Keratinocyte (primary cell): ENCODE data around the gene STYXL1.

Experiments
- CTCF ChIP-seq, 3 experiments: IDR thresholded peaks in 1 of 3; conservative IDR thresholded peaks in 1 of 3; optimal IDR thresholded peaks in 1 of 3; 2 replicates in 2 of 3; 3 replicates in 1 of 3; pipeline versions ENCODE3 to v1.5.1; 2011; ENCODE audit warnings: low read length in 3 of 3, mild to moderate bottlenecking in 3 of 3, moderate library complexity in 2 of 3, control low read depth in 1 of 3, inconsistent platforms in 1 of 3; ENCODE audit not compliant: insufficient read depth in 2 of 3; ENCODE audit errors: extremely low read depth in 1 of 3
- EZH2 ChIP-seq: IDR thresholded peaks from one replicate; pipeline ENCODE4 v1.6.1; 2012; ENCODE audit warnings: inconsistent platforms, mild to moderate bottlenecking, low read length, moderate library complexity

DNA sequence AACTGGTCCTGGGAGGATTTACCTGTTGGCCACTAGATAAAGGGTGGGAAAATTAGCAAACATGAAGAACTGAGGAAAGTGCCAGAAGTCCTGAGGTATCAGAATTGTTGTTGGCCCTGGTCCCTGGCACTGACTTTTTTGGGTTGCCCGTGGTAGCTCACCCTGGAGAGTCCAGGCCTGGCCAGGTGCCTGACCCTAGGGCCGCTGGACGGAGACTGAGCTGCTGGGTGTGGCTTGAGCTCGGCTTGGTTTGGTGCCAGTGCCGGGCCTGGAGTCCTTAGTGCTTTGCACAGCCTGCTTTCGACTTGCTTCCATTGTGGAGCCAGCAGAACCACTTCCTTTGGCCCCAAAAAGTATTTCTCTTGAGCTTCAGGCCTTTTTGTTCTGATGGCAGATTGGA lies 13.0 kb upstream of the STYXL1 start:
- TF ChIP-seq EZH2 (no peak), CTCF (optimal IDR thresholded peaks at IDR 0.05 in 1 of 3, IDR thresholded peaks at IDR 0.05 in 1 of 3, conservative IDR thresholded peaks at IDR 0.05 in 1 of 3; ENCODE audit: extremely low read depth in 1 of 3, insufficient read depth in 2 of 3, low read length in 3 of 3) (no peak)
